Germinal center (tissue), 1 donor: ENCODE measurements around the gene PPP2R5B.
"Not testable (repeated sequence)": the region's sequence is repeated elsewhere in the genome, so short reads cannot be mapped to it uniquely, and the experiment has no call there.

Experiments
- DNase-seq: peaks from one replicate; pipeline ENCODE4 v3.0.0; 2012; ENCODE audit warnings: mixed read lengths, low spot score

Gene PPP2R5B

DNA sequence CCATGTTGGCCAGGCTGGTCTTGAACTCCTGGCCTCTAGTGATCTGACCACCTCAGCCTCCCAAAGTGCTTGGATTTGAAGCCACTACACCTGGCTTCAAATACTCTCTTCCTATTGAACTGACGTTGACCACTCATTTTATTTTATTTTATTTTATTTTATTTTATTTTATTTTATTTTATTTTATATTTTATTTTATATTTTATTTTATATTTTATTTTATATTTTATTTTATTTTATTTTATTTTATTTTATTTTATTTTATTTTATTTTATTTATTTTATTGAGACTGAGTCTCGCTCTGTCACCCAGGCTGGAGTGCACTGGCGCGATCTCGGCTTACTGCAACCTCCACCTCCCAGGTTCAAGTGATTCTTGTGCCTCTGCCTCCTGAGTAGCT lies 58.9 kb downstream of the PPP2R5B start:
- DNase-seq = not testable (repeated sequence)
